Stimulated activated CD4-positive, alpha-beta T cell treated with anti-CD3 and anti-CD28 coated beads, Interleukin-2, amount 100 ng/mL, for 24 hours (primary cell): Measurements from ENCODE around the gene CHD5.

Experiments used
- DNase-seq, 2 donors: peaks; one replicate each; pipeline ENCODE4 v3.0.0-alpha.2; 2020

The CHD5 gene

DNA sequence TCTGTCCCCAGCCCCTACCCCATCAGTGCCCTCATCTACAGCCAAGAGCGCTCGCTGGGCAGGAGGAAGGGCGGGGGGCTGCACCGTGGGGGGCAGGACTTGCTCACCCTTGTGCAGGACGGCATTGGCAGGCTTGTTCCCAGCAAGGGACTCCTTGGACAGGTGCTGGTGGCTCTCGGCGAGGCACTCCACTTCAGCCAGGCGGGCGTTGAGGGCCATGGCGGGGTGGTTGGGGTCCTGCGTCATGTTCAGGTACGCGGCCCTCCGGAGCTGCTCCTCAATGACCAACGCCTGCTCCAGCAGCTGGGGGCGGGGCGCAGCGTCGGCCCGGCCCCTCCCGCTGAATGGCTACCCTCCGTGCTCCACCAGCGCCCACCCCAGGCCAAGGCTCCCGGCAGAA is 70.4 kb downstream of the CHD5 start:
- DNase-seq, result no peak

DNA sequence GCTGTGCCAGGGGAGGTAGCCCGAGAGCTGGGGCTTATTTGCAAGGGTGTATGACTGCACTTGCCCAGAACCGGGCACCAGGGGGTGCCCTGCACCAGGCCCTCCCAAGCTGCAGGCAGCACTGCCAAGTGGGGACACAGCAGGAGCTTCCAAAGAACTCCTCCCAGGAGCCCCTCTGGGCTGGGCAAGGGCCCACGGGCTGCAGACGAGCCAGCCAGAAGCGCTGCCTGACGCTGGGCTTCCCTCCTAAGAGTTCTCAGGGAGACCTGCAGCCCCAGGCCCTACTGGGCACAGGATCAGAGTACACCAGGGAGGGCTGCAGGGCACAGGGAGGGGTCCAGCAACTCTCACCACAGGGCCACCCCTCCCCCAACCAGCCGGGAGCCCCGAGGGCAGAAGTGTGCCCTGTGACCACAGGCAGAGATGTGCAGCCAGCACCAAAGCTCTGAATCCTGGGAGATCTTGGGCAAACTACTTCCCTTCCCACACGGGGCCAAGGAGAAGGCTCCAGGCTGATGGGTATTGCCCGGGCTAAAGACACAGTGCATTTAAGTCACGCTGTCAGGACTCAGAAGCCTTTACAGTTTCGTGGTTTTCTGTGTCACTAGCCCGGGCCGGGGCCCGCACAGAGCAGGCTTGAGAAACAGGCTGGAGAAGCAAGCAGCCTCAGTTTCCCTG is 71.0 kb downstream of the CHD5 start:
- peak; percentile 33 to 59 for DNase-seq

DNA sequence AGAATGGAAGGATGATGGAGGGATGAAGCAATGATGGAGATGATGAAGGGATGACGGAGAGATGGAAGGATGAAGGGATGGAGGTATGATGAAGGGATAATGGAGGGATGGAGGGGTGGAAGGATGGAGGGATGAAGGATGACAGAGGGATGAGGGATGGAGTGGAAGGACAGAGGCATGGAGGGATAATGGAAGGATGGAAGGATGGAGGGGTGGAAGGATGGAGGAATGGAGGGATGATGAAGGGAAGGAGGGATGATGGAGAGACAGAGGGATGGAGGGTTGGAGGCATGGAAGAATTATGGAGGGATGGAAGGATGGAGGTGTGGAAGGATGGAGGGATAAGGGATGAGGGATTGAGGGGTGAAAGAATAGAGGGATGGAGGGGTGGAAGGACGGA is 71.6 kb downstream of the CHD5 start:
- no peak for DNase-seq

DNA sequence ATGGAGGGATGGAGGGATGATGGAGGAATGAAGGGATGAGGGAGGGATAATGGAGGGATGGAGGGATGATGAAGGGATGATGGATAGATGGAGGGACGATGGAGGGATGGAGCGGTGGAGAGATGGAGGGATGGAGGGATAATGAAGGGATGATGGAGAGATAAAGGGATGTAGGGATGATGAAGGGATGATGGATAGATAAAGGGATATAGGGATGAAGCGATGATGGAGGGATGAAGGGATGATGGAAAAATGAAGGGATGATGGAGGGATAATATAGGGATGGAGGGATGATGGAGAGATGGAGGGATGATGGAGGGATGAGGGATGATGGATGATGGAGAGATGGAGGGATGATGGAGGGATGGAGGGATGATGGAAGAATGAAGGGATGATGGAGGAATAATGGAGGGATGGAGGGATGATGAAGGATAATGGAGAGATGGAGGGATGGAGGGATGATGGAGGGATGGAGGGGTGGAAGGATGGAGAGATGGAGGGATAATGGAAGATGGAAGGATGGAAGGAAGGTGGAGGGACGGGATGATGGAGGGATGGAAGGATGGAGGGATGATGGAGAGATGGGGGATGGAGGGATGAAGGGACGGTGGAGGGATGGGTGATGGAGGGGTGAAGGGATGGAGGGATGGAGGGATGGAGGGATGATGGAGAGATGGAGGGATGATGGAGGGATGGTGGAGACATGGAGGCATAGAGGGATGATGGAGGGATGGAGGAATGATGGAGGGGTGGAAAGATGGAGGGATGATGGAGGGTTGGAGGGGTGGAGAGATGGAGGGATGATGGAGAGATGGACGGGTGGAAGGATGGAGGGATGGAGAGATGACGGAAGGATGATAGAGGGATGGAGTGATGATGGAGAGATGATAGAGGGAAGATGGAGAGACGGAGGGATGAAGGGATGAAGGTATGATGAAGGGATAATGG is 72.4 kb downstream of the CHD5 start:
- no peak for DNase-seq

DNA sequence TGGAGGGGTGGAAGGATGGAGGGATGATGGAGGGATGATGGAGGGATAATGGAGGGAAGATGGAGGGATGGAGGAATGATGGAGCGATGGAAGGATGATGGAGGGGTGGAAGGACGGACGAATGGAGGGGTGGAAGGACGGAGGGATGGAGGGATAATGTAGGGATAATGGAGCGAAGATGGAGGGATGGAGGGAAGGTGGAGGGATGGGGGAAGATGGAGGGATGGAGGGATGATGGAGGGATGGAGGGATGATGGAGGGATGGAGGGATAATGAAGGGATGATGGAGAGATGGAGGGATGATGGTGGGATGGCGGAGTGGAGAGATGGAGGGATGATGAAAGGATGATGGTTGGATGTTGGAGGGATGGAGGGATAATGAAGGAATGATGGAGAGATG is 73.1 kb downstream of the CHD5 start:
- DNase-seq, result no peak

DNA sequence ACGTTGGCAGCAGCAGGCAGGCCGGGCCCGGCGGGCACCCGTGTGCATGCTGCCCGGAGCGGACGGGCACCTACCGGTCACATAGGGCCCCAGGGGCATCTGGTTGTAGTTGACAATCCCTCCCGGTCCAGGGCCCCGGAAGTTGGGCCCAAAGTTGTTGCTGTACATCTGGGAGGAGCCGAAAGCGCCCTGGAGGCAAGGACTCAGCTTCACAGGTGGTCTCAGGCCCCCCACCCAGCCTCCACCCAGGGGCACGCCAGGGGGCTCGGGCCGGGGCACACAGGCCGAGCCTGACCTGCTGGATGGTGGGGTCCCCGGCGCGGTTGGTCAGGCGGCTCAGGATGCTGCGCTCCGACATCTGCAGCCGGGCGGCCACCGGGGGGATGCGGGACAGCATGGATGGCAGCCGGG is 73.8 kb downstream of the CHD5 start:
- DNase-seq, result peak in 1 of 2 donors; percentile 1

DNA sequence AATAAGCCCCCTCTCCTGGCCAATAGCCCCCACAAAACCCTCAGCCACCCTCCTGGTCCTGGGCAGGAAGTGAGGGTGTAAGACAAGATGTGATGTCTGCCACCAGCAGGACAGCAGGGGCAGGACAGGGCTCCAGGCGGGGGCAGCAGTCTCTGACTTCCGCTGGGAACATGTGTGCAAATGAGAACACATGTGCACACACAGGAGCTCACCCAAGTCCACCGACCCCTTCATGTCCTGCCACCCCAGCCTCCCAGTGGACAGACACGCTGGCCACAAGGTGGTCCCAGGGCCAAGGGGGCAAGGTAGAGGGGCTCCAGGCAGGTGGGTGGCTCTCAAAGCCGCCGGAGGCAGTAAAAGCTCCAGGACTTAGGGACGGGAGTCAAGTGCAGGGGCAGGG is 74.4 kb downstream of the CHD5 start:
- peak in 1 of 2 donors; percentile 1 for DNase-seq

DNA sequence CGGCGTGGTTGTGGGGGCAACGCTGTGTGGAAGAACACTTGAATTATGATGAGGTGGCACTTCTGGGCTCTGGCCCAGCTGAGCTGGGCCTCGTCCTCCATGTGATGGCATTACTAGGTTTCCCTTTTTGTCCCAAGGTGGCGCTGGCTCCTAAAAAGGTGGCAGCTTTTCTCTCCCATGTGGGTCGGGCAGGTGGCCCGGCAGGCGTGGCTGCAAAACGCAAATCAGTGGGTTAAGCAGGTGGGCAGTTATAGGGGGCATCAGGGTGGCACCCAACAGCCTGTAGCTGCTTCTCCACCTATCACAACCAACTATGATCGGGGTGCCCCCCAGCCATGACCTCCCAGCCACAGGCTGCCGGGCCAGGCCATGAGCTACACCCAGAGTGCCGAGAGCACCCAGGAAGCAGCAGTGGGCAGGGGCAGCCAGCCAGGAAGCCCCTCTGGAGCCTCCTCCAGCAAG is 74.9 kb downstream of the CHD5 start:
- peak in 1 of 2 donors; percentile 1 for DNase-seq

DNA sequence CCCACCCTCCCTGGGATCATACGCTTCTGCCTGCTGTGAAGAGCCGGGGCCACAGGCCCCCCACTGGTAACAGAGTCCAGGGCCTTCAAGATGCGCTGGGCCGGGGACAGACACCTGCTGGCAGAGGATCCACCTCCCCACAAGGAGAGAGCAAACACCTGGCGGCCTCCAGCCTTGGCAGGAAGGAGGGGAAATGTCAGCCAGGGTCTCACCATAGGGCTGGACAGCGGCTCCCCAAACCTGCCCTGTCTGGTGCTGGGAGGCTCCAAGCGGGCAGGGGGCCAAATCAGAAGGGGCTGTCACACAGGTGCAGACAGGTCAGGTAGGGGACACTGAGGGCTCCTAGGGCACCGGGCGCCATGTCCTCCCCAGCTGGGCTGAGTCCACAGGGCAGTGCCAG is 75.5 kb downstream of the CHD5 start:
- DNase-seq, result peak in 1 of 2 donors; percentile 0

DNA sequence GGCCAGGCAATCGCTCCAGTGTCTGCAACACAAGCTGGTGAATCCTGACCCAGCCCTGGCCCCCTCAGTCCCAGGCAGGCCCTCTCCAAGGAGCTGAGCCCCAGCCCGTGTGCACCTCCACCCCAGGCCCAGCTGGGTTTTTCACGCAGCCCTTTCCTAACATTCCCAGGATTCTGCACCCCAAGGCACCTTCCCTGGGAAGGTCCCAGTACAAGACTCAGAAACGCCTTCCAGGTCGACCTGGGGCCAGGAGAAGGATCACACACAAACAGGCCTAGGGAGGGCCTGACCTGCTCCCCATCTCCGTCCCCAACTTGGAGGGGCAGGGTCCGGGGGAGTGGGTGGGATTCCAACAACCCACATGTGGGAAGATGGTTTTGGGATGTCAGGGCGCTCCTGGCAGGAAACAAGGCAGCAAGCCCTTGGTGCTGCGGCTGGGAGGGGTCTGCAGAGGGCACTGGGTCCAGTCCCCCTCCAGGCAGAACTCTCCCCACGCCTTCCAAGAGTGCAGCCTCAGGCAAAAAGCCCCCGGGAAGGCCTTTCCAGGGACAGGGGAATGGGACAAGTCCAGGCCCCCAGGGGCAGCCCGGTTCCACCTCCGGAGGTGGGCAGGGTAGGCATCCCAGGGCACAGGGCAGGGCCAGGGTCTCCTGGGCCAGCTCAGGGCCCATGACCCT is 76.1 kb downstream of the CHD5 start:
- no peak for DNase-seq

DNA sequence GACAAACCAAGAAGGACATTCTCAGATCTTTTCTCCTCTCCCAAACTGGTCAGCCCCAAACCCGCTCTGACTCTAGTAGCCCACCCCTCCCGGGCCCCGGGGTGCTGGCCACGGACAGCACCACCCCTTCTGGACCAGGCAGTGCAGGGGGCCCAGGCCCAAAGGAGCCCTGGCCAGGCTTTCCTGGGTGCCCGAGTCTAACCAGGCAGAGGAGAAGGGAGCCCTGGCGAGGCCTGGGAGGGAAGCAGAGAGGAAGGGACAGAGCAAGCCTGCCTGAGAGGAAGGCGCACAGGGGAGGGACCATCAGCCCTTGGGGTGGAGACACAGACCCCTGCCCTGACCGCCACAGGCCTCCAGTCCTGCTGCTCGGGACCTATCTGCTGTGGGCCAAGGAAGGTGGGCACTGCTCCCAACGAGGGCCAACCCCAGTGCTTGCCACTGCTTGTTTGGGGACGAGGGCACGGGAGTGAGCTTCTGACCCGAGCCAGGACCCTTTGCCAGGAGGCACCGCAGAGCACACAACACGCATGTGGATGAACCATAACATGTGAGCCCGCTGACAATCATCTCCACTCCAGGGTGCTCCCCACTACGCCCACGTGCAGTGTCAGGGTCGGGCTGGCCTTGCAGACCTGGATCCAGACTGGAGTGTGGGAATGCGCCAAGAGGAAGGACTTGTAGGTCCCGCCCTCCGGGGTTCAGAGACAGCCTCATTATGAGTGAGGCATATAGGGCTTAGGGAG is 76.8 kb downstream of the CHD5 start:
- DNase-seq, result peak in 1 of 2 donors; percentile 0

DNA sequence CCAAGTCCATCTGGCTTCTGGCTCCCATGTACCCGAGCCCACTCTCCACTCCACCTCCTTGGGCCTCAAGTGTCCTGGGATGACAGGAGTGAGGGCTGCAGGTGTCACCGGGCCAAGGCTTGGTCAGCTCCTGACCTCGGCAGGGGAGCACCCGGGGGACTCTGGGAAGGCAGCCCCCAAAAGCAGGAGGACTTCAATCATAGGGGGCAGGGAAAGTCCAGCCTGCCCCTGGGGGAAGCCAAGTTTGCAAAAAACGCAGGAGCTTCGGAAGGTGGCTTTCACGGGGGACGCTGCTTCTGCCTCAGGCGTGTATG is 77.6 kb downstream of the CHD5 start:
- DNase-seq, result no peak

DNA sequence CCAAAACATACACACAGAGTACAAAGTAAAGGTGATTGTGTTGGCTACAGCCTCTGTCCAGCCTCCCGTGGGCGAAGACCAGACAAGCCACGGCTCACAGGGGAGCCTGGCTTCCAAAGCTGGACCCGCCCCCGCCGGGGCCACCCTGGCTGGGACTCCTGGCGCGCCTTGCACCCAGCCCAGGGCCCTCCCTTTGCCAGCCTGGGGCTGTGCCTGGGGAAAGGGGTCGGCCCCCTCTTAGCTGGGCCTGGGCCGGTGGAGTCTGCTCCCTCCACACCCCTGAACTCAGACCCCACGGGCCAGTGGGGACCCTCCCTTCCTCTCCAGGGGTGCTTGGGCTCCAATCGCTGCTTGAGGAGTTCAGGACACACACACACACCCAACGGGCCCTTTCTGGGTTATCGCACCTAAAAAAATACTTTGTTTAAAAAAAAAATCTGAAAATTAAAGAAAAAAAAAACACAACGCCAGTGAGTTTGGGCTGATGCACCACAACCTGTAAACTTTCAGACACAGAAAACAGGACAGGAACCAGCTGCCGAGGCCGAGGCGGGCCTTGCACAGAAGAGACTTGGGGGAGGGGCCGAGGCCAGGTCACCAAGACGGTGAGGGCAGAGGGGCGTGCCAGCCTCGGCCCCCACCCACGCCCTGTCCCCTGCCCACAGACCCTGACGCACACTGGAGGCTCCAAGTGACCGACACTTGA is 78.1 kb downstream of the CHD5 start:
- DNase-seq, result peak in 1 of 2 donors; percentile 20

DNA sequence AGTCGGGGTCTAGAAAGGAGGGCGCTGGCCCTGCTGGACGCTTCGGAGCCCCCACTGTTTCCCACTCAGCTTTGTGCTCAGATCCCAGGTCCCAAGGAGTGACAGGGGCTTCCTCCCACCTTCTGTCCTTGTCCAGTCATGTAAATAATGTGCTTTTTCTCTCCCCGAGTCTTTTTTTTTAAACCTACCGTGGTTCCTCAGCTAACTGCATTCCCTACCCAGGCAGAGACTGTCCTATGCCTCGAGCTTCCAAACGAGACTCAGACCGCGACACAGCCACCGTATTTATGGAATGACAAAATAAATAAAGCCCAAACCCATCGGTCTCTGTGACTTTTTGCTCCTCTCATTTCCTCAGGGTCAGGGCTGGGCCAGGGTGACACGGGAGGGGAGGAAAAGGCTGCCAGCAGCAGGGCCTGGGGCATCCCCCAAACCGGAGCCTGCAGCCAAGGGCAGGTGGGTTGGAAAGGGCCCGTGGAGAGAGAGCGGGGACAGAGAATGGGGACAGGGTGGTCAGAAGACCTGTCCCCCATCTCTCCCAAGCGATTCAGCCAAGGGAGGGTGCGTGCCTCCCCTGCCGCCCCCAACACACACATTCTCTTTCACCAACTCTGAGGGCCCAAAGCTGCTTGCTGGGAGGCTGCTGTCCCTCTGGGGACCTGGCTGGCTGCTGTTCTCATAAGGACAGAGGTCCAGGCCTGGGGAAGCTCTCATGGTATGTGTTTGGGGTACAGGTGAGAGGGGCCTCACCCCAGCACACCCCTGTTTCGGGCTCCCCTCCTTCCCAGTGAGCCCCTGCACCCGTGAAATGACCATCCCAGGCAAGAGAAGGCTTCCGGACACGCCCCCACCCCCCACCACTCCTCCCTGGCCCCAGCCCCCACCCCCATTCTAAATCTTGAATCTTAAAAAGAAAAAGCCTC is 79.0 kb downstream of the CHD5 start:
- peak in 1 of 2 donors; percentile 29 for DNase-seq

DNA sequence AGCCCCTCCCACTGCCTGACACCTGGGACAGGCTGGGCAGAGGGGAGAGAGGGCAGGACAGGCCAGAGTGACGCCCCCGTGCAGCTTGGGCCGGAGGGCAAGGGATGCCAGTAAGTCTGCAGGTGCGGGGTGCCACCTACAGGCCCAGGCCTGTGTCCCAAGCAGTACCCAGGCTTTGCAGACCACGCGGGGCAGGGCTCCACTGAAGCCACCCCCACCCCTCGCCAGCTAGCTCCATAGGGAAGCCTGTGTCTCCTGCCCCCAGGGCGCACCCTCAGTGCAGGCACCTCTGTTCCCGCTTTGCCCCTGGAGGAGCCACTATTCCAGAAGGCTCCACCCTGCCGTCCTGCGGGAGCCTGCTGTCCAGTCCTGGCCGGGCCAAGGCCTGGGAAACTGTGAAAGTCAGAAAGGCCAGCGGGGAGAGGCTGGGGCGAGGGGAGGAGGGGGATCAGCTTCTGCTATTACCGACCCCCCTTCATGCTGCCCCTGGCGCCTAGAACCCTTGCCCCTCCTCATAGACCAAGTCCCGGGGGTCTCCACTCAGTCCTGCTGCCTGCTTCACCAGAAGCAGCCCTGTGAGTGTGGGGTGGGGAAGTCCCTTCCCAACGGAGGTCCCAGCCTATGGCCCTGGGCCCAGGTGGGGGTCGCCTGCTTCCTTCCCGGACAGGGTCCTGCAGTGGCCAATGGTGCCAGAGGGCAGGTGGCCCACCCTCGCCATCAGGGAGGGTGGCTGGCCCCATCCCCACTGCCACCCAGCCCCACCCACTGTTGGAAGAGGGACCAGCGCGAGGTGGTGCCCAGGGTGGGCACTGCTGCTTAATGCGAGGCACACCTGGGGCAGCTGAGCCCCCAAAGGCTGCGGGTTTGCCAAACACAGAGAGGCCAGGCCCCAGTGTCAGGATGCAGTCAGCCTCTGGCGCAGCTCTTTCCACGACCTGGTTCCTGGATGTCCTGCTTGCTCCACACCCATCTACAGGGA is 80.0 kb downstream of the CHD5 start:
- peak in 1 of 2 donors; percentile 22 for DNase-seq

DNA sequence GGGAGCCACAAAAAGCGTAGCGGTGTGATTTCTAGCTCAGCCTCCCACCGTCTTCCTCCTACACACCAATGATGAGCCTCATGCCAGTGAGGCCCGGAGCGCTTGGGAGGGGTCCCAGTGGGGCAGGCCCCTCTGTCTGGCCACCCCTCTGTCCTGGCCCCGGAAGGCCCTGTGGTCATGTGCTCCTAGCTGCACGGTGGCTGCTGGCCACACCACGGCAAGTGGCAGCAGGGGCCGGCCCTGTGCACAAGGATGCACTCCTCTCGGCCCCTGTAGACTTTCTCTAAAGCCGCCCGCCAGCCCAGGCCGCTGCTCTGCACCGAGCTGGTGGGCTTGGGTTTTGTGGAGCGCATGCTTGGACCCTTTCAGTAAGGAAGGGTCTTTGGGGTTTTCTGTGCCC is 80.8 kb downstream of the CHD5 start:
- DNase-seq, result no peak

DNA sequence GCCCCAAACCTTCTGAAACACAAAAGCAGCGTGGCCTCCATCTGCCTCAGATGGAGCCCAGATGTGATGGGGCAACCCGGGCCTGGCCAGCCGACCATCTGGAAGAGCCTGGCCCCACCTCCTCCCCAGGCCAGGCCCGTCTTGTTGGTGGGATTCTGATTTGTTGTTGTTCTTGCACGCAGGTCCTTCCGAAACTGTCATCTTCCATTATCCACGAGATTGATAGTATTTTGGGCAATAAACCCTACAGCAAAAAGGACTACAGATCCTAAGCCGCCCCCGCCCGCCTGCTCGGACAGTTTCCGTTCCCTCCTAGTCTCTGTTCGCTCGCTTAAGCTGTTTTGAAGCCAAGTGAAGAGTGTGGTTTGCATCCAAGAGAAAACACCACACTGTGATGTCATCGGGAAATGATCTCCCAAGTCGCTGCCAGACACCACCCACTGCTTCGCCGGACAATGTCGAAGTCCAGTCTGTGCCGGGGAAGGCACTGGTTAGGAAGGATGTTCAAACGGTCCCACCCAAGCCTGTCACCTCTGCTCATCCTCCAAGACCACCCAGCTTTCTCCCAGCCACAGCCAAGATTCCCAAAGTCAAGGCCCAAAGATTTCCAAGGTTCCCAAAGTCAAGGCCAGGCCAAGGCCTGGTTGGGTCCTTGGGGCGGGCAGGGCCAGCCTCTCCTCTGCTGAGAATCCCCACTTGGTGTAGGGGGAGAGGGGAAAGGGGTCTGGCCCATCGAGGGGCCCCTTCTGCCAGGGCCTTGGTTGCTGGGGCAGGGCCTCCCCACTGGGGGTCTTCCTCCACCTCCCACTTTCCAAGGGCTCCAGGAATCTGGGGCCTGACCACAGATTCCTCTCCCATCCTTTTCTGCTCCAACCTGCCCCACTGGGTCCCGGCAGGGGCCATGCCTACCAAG is 81.6 kb downstream of the CHD5 start:
- DNase-seq, result peak in 1 of 2 donors; percentile 1

DNA sequence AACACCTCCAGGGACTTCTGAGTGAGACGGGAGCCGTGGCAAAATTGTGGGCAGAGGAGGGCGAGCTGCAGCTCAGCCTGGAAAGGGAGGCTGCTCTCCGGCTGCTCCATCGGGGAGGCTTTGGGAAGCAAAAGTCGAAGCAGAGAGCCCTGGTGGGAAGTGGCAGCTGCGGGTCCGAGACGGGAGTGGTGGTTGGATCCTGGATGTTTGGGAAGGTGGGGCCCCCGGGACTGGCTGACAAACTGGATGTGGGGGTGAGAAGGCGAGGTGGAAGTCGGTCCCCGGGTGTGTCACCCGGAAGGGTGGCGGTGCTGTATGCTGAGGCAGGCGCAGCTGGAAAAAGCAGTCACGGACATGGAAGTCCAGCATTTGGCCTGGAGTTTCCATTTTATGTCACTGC is 82.3 kb downstream of the CHD5 start:
- DNase-seq, result peak in 1 of 2 donors; percentile 2
